HG03135 (cell line): ENCODE results near the gene ERMN.
"Not testable (repeated sequence)": the region's sequence is repeated elsewhere in the genome, so short reads cannot be mapped to it uniquely, and the experiment has no call there.

ENCODE experiments used
- ATAC-seq: cut with Tn5 transposase; IDR thresholded peaks from one replicate; pipeline ENCODE4 v1.9.1; 2021; ENCODE audit warnings: mild to moderate bottlenecking, moderate library complexity; ENCODE audit not compliant: unreplicated experiment

The ERMN gene

DNA sequence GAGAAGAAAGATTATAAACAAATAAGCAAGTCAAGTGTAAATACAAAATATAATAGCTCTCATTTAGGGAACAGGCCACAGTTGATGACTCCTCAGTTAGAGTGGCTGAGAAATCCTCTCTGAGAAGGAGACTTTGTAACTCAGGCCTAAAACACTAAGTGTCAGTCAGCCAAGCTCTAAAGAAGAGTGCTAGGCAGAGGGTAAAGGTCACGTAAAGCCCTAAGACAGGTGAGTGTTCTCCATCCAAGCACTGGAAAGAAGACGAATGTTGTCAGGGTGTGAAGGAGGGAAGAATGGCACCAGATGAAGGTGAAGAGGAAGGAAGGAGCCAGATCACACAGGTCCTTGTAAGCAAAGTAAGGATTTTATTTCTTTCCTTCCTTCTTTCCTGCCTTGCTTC is 24.3 kb downstream of the ERMN start:
- ATAC-seq: no peak

- no peak for ATAC-seq
Observed at GRCh38 chr2:157296958-157297357, 28.7 kb downstream of the ERMN start.

GRCh38 chr2:157296490-157296889 is 29.1 kb downstream of the ERMN start:
- no peak for ATAC-seq

GRCh38 chr2:157292853-157293252 is 32.8 kb downstream of the ERMN start:
- ATAC-seq: no peak

GRCh38 chr2:157291018-157291417 is 34.6 kb downstream of the ERMN start:
- no peak for ATAC-seq

DNA sequence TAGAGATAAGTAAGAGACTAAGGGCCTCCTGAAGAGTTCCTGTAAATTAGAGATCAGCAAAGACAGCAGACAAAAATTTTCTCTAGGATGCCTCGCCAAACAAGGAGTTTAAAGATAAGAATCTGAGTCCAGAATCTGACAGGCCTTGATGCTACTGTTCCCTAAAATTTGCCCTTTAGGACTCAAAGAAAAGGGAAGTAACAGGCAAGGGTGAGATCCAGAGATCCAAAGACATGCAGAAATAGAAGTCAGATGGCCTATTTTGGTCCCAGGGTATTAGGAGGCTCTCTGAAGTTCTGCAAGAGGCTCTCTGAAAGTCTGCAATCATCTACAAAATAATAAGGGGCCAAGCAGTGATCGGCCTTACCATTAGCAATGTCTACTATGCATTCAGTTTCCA is 35.1 kb downstream of the ERMN start:
- no peak for ATAC-seq

GRCh38 chr2:157287160-157287559 is 38.5 kb downstream of the ERMN start:
- no peak for ATAC-seq

DNA sequence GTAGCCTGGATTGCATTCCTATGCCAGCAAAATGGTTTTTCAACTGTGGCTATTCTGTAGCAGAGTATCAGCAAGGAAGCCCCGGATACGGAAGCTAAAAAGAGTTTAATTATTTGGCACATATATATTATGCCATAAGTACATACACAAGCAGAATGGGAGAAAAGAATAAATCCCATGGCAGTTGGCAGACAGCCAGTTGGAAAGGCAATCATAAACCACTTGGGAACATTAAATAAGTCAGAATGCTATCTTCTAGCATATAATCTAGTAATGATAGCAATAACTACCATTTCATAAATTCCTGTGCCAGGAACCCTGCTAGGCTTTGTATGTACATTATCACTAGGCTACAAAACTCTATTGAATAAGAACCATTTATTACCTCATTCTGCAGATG is 42.2 kb downstream of the ERMN start:
- no peak for ATAC-seq

DNA sequence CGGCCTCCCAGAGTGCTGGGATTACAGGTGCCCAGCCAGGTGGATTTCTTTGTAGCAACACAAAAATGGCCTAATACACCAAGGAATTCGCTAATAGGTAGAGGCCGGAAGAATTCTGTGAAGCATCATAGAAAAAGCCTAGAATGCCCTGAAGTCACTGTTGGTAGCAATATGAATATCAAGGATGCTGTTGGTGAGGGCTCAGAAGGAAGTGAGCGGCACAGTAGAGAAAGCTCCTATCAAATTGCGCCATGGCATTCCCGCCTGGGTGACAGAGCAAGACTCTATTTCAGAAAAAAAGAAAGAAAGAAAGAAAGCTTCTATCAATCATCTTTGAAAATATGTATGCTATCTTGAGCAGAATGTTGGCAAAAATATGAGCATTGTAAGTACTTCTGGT is 44.3 kb downstream of the ERMN start:
- ATAC-seq: no peak

DNA sequence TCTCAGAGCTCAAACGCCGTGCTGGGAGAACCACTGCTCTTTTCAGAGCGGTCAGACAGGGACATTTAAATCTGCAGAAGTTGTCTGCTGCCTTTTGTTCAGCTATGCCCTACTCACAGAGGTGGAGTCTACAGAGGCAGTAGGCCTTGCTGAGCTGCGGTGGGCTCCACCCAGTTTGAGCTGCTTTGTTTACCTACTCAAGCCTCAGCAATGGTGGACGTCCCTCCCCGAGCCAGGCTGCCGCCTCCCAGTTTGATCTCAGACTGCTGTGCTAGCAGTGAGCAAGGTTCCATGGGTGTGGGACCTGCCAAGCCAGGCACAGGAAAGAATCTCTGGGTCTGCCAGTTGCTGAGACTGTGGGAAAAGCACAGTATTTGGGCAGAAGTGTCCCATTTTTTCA is 46.3 kb downstream of the ERMN start:
- ATAC-seq: not testable (repeated sequence)

DNA sequence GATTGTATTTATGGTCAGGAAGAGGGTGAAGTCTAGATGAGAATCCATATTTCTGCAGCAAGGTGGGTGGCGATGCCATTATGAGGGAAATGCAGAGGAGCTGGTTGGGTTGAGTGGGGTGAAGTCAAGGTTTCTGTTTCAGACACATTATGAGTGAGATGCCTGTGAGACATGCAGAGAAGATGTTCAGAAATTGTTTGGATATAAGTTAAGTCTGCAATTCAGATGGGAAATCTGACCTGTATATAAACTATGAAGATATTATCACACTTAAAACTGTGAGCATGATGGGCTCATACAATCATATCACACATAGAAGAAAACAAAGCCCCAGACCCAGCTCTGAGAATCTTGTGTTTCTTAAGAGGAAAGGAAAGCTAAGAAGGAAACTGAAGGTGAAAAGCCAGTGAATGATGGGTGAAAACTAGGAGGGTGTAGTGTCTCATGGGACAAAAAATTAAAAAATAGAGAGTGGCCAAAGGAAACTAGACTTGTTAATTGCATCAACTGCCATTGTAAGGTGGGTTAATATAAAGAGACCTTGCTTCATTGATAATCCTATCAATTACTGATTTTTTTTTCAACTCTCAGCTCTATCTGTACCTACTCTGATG is 53.9 kb downstream of the ERMN start:
- ATAC-seq: no peak

GRCh38 chr2:157269922-157270321 is 55.7 kb downstream of the ERMN start:
- peak; percentile 62 for ATAC-seq

DNA sequence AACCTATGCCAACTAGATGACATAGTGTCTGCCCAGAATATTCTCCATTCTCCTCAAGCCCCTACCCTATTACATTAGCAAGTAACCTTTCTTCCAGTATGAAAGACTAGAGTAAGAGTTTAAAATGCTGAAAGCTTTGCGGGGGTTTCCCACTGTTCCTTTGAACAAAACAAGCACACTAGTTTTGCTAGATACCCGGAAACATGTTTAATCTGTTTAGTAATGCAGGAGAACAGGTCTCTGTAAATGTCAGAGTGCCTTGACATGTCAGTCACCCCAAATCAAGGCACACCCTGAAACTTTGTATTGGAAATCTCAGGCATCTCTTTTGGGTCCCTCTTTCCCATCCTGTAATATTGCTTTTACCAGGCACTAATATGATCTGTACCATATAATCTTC is 56.6 kb downstream of the ERMN start:
- no peak for ATAC-seq
